MCF 10A (cell line): ENCODE results near the gene NXPH3. TPM values are rescaled to one million over a fixed set of nuclear protein-coding genes. Genes with fewer than 3 reads are reported as not detected.

Source experiments
- Bru-seq: library from RNA; stranded (reverse); fragments of 400-500 nt; gene quantifications from one replicate; lab custom pipeline; 2021; lab: Mats Ljungman, UMichigan
- BruChase-seq, 2 experiments: library from RNA; stranded (reverse); fragments of 400-500 nt; gene quantifications; one replicate each; lab custom pipeline; 2021; lab: Mats Ljungman, UMichigan
- BruUV-seq: library from RNA; stranded (reverse); fragments of 400-500 nt; replicated peaks from 2 replicates; lab custom pipeline; 2021; lab: Mats Ljungman, UMichigan
- CTCF ChIA-PET: fragments of 300-600 bp; sonication (Branson Sonifier 250); formaldehyde crosslinking; extraction: SDS; loops from one replicate; lab custom pipeline; 2021; ENCODE audit warnings: antibody characterized with exemption, inconsistent platforms; lab: Yijun Ruan, JAX
- POLR2A ChIA-PET: fragments of 300-600, 350-650 bp; sonication (Branson Sonifier 250); formaldehyde crosslinking; extraction: SDS; loops from one replicate; lab custom pipeline; 2020; ENCODE audit warnings: antibody characterized with exemption, inconsistent platforms; lab: Yijun Ruan, JAX
- DNase-seq: peaks from one replicate; pipeline ENCODE4 v3.0.0-alpha.2; 2018; ENCODE audit not compliant: unreplicated experiment
- H3K27ac Mint-ChIP-seq: one replicate; pipeline ENCODE4 v1.8.0; 2022; ENCODE audit warnings: mild to moderate bottlenecking, low read depth, mixed read lengths; ENCODE audit not compliant: unreplicated experiment
- H3K27me3 Mint-ChIP-seq: one replicate; pipeline ENCODE4 v1.8.0; 2022; ENCODE audit warnings: mixed read lengths; ENCODE audit not compliant: insufficient read depth, unreplicated experiment
- H3K36me3 Mint-ChIP-seq: one replicate; pipeline ENCODE4 v1.8.0; 2022; ENCODE audit warnings: mild to moderate bottlenecking, moderate library complexity, mixed read lengths; ENCODE audit not compliant: insufficient read depth, unreplicated experiment
- H3K4me1 Mint-ChIP-seq: one replicate; pipeline ENCODE4 v1.8.0; 2022; ENCODE audit warnings: mixed read lengths; ENCODE audit not compliant: insufficient read depth, unreplicated experiment
- H3K4me3 Mint-ChIP-seq: one replicate; pipeline ENCODE4 v1.8.0; 2022; ENCODE audit warnings: mild to moderate bottlenecking, moderate library complexity, mixed read lengths; ENCODE audit not compliant: unreplicated experiment
- H3K9me3 Mint-ChIP-seq: one replicate; pipeline ENCODE4 v1.8.0; 2022; ENCODE audit warnings: mixed read lengths; ENCODE audit not compliant: unreplicated experiment
- CTCF ChIP-seq: fragments of 200-600 bp; IDR thresholded peaks from one replicate; pipeline ENCODE4 v1.8.0; 2022; ENCODE audit warnings: antibody characterized with exemption, mild to moderate bottlenecking; ENCODE audit not compliant: unreplicated experiment
- intact Hi-C: fragments of 100-400 bp; cut with micrococcal nuclease; formaldehyde crosslinking; loops from 2 replicates; pipeline ENCODE4 v1.14.1; 2022
- long read RNA-seq: library from polyadenylated mRNA; stranded (forward); transcript quantifications from one replicate; pipeline ENCODE4 v2.0.0, GENCODE V29; 2022
- total RNA-seq: library from RNA; stranded (reverse); gene quantifications from 2 replicates; pipeline ENCODE4 v1.2.3, GENCODE V29; 2022

The NXPH3 gene
- total RNA-seq (not detected in 2 replicates), Bru-seq, nascent RNA (not detected), BruChase-seq, experiment 1, labeled RNA remaining after a 6-hour chase (not detected), BruChase-seq, experiment 2, labeled RNA remaining after a 2-hour chase (not detected)
- long read RNA-seq: 0 reads

DNA sequence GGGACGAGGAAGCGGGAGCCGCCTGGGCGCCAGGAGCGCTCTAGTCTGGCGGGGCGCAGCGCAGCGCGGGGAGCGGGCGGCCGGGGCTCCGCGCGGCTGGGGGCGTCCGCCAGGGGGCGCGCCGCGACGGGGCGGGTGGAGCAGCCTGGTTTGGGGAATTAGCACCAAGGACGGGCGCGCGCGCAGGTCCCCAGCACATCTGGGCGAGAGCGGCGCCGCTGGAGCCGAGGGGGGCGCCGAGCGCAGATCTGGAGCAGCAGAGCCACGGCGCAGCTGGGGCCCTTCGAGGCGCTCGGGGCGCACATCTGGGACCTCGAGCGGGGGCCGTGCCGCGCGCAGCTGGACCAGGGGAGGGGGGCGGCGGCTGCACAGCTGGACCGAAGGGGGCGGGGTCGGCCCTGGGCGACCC lies at the start of gene NXPH3:
Gene NXPH3 (plus strand): TSS at position 193 of the 409 bp plus-strand sequence. CDS start 349 bp downstream, outside the sequence.
- H3K27ac Mint-ChIP-seq: no peak within 1 kb of the TSS
- CTCF ChIA-PET: interaction anchor here (0.6 to 16.7 kb wide), 8 partner anchors 17 to 559 kb away, joined by 3 to 325 read pairs (median 3); no protein-coding TSS in a partner anchor
- no peaks in the 10 kb centered on the region for H3K36me3 Mint-ChIP-seq
- H3K27me3 Mint-ChIP-seq: peaks cover 32% of the 10 kb centered on the region
- peak; percentile 54 for DNase-seq
- intact Hi-C loops: loop anchor here (1.0 kb wide), 1 partner anchor 120 kb away; no protein-coding TSS in a partner anchor
- POLR2A ChIA-PET: interaction anchor here (0.6 to 1.1 kb wide), 2 partner anchors 57 to 130 kb away, joined by 3 to 4 read pairs; no protein-coding TSS in a partner anchor
- H3K4me1 Mint-ChIP-seq: peaks cover 5% of the 10 kb centered on the region
- peak within 1 kb of the TSS; percentile 69 for H3K4me3 Mint-ChIP-seq
- peak; percentile 59 for TF ChIP-seq CTCF
- no TSS peak for BruUV-seq
- no peaks in the 10 kb centered on the region for H3K9me3 Mint-ChIP-seq

DNA sequence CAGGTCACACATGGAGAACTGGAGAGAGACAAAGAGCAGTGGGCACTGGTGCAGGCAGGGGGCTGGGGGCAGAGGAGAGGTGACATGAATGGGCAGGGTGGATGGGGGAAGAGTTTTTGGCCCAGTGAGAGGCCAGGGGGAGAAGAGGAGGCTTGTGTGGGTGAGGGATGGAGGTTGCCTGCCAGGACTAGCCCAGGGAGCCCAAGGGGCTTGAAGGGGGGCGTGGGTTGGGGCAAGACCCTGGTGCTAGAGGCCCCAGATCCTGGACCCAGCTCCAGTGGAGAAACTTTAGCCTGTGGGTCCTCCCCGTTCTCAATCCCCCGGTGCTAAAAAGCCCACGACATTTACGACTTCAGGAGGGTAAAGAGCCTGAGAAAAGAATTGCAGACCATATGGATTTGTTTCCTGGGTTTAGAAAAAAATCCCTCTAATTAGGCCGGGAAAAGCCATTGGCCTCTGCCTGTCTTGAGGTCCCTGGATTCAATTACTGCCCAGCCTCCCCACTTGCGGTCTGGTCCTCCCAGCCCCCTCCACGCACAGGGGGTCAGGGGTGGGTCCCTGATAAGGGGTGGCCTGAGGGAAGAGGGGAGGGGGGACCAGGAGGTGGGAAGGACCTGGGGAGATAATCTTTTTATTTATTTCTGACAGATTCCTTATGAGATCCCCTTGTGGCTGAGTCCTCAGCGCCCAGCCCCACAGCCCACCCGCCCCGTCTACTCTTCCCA lies 47.6 kb upstream of the NXPH3 start:
- peaks cover 14% of the 10 kb centered on the region for H3K27me3 Mint-ChIP-seq
- POLR2A ChIA-PET: interaction anchor here (0.9 kb wide), 1 partner anchor 18 kb away, joined by 3 read pairs; no protein-coding TSS in a partner anchor
- no TSS peak for BruUV-seq

DNA sequence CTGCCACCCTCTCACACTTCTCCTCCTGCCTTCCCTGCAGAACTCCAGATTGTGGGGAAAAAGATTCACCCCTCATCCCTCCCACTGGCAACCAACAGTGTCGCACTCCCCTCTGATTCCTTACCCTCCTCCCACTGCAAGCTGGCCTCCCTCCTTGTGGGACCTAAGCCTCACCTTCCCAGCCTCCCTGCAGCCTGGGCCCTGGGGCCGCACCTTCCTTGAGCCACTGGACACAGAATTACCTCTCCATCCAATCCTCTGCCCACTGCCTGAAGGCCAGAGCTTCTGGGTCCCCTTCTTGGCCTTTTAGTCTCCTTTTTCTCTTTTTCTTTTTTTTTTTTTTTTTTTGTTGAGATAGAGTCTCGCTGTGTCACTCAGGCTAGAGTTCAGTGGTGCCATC lies 46.7 kb upstream of the NXPH3 start:
- H3K4me3 Mint-ChIP-seq: no peak overlapping the region
- CTCF ChIA-PET: interaction anchor here (1.0 kb wide), 1 partner anchor 497 kb away, joined by 4 read pairs; no protein-coding TSS in a partner anchor
- no peak for DNase-seq
- no peak for TF ChIP-seq CTCF
- BruUV-seq: no TSS peak
- H3K36me3 Mint-ChIP-seq: peaks cover 6% of the 10 kb centered on the region
- H3K27me3 Mint-ChIP-seq: peaks cover 22% of the 10 kb centered on the region
- intact Hi-C loops: no loop called here
- POLR2A ChIA-PET: no interaction called here
- no peak overlapping the region for H3K27ac Mint-ChIP-seq
- H3K4me1 Mint-ChIP-seq: no peaks in the 10 kb centered on the region
- H3K9me3 Mint-ChIP-seq: no peaks in the 10 kb centered on the region

More for the DNA sequence above, 47.6 kb upstream of the NXPH3 start:
- DNase-seq: no peak
- intact Hi-C loops: no loop called here
- TF ChIP-seq CTCF: no peak
- Mint-ChIP-seq H3K4me3 (no peak overlapping the region), H3K9me3 (no peaks in the 10 kb centered on the region), H3K27ac (no peak overlapping the region), H3K36me3 (peaks cover 6% of the 10 kb centered on the region), H3K4me1 (peaks cover 6% of the 10 kb centered on the region)
- CTCF ChIA-PET: interaction anchor here (1.0 kb wide), 1 partner anchor 496 kb away, joined by 4 read pairs; no protein-coding TSS in a partner anchor

DNA sequence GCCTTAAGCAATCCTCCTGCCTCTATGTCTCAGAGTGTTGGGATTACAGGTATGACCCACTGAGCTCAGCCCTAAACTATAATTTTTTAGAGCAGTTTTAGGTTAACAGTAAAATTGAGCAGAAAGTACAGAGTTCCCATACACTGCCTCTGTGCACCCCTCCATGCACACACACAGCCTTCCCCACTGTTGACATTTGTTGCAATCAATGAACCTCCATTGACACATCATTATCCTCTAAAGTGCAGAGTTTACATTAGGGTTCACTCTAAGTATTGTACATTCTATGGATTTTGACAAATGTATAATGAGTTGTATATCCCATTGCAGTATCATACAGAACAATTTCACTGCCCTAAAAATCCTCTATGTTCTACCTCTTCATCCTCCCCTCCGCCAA lies 45.6 kb upstream of the NXPH3 start:
- TF ChIP-seq CTCF: no peak
- CTCF ChIA-PET: interaction anchor here (0.6 kb wide), 1 partner anchor 91 kb away, joined by 3 read pairs; no protein-coding TSS in a partner anchor
- POLR2A ChIA-PET: no interaction called here
- BruUV-seq: no TSS peak
- no peaks in the 10 kb centered on the region for H3K4me1 Mint-ChIP-seq
- no peak for DNase-seq
- intact Hi-C loops: no loop called here
- no peak overlapping the region for H3K27ac Mint-ChIP-seq
- H3K27me3 Mint-ChIP-seq: peaks cover 33% of the 10 kb centered on the region
- H3K36me3 Mint-ChIP-seq: peaks cover 6% of the 10 kb centered on the region
- no peak overlapping the region for H3K4me3 Mint-ChIP-seq
- no peaks in the 10 kb centered on the region for H3K9me3 Mint-ChIP-seq
